ENCODE results near the gene IRAK2.
A peak's percentile ranks its signal among the peaks of the same experiment; 100 is the strongest.
"Not testable (repeated sequence)": the region's sequence is repeated elsewhere in the genome, so short reads cannot be mapped to it uniquely, and the experiment has no call there.

Gene IRAK2

DNA sequence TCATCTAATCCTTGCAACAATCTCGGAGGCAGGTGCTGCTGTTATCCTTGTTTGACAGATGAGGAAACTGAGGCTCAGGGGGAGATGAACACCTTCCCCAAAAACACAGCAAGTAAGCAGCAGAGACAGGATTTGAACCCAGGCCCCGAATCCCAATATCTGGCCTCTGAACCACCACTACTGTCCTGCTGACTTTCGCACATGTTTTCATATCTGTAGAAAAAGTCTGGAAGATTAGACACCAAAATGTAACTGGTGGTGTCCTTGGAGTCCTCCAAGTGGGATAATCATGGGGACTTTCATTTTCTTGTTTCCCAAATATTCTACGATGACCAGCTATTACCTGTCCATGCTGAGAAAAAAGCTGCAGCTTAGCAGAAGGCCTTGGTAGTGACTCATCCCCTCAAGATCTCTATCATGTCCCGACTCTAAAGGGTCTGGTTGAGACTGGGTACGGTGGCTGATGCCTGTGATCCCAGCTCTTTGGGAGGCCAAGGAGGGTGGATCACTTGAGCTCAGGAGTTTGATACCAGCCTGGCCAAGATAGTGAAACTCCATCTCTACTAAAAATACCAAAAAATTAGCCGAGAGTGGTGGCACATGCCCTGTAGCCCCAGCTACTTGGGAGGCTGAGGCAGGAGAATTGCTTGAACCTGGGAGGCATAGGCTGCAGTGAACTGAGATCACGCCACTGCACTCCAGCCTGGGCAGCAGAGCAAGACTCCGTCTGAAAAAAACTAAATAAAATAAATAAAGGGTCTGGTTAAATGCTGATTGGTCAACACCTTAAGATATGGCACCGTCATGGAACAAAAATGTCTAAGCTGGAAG is 8.6 kb downstream of the IRAK2 start:
- peak; percentile 97 for TF ChIP-seq ZFP3 (CRISPR knock-in tag; IDR thresholded peaks at IDR 0.05)
- no peak for TF ChIP-seq ESRRG (CRISPR knock-in tag; IDR thresholded peaks at IDR 0.05)
- peak; percentile 75 for ATAC-seq

DNA sequence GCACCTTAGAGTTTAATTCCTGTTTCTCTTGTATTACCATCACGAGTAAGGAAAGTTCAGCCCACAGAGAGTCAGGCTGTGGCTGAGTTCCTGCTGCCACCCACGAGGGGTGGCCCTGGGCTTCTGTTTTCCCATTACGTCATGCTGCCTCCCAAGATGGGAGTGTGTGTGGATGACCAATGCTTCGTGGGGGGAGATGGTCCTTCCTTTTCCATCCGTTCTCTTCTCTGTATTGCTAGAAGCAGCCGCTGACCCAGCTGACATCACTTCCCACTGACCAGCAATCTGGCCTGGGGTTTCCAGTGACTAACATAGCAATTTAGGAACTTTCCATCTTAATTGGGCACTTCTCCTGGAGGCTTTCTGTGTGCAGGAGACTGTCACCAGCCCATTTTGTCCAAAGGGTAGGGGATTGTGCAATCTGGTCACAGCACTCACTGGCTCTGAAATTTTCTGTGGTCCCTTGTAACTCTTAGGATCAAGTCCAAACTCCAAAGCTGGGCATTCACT is 9.3 kb downstream of the IRAK2 start:
- no peak for TF ChIP-seq TOX (CRISPR knock-in tag; IDR thresholded peaks at IDR 0.05; ENCODE audit: borderline replicate concordance)
- no peak for TF ChIP-seq ZFP3 (CRISPR knock-in tag; IDR thresholded peaks at IDR 0.05)
- no peak for TF ChIP-seq PPARA (CRISPR knock-in tag; IDR thresholded peaks at IDR 0.05; ENCODE audit: borderline replicate concordance)
- no peak for TF ChIP-seq ZNF8 (CRISPR knock-in tag; IDR thresholded peaks at IDR 0.05)
- TF ChIP-seq, protein P1, sequence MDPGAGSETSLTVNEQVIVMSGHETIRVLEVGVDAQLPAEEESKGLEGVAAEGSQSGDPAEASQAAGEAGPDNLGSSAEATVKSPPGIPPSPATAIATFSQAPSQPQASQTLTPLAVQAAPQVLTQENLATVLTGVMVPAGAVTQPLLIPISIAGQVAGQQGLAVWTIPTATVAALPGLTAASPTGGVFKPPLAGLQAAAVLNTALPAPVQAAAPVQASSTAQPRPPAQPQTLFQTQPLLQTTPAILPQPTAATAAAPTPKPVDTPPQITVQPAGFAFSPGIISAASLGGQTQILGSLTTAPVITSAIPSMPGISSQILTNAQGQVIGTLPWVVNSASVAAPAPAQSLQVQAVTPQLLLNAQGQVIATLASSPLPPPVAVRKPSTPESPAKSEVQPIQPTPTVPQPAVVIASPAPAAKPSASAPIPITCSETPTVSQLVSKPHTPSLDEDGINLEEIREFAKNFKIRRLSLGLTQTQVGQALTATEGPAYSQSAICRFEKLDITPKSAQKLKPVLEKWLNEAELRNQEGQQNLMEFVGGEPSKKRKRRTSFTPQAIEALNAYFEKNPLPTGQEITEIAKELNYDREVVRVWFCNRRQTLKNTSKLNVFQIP (CRISPR knock-in tag; IDR thresholded peaks at IDR 0.05; ENCODE audit: borderline replicate concordance, low read depth): no peak
- no peak for TF ChIP-seq BACH2 (CRISPR knock-in tag; IDR thresholded peaks at IDR 0.05; ENCODE audit: borderline replicate concordance)
- TF ChIP-seq ZFP30 (CRISPR knock-in tag; IDR thresholded peaks at IDR 0.05): no peak
- no peak for TF ChIP-seq OSR1 (CRISPR knock-in tag; IDR thresholded peaks at IDR 0.05)
- TF ChIP-seq TCF4 (CRISPR knock-in tag; IDR thresholded peaks at IDR 0.05; ENCODE audit: borderline replicate concordance): no peak
- no peak for TF ChIP-seq CSDC2 (CRISPR knock-in tag; IDR thresholded peaks at IDR 0.05)
- TF ChIP-seq, protein P2, sequence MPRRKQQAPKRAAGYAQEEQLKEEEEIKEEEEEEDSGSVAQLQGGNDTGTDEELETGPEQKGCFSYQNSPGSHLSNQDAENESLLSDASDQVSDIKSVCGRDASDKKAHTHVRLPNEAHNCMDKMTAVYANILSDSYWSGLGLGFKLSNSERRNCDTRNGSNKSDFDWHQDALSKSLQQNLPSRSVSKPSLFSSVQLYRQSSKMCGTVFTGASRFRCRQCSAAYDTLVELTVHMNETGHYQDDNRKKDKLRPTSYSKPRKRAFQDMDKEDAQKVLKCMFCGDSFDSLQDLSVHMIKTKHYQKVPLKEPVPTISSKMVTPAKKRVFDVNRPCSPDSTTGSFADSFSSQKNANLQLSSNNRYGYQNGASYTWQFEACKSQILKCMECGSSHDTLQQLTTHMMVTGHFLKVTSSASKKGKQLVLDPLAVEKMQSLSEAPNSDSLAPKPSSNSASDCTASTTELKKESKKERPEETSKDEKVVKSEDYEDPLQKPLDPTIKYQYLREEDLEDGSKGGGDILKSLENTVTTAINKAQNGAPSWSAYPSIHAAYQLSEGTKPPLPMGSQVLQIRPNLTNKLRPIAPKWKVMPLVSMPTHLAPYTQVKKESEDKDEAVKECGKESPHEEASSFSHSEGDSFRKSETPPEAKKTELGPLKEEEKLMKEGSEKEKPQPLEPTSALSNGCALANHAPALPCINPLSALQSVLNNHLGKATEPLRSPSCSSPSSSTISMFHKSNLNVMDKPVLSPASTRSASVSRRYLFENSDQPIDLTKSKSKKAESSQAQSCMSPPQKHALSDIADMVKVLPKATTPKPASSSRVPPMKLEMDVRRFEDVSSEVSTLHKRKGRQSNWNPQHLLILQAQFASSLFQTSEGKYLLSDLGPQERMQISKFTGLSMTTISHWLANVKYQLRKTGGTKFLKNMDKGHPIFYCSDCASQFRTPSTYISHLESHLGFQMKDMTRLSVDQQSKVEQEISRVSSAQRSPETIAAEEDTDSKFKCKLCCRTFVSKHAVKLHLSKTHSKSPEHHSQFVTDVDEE (CRISPR knock-in tag; IDR thresholded peaks at IDR 0.05): no peak
- TF ChIP-seq, protein P3, sequence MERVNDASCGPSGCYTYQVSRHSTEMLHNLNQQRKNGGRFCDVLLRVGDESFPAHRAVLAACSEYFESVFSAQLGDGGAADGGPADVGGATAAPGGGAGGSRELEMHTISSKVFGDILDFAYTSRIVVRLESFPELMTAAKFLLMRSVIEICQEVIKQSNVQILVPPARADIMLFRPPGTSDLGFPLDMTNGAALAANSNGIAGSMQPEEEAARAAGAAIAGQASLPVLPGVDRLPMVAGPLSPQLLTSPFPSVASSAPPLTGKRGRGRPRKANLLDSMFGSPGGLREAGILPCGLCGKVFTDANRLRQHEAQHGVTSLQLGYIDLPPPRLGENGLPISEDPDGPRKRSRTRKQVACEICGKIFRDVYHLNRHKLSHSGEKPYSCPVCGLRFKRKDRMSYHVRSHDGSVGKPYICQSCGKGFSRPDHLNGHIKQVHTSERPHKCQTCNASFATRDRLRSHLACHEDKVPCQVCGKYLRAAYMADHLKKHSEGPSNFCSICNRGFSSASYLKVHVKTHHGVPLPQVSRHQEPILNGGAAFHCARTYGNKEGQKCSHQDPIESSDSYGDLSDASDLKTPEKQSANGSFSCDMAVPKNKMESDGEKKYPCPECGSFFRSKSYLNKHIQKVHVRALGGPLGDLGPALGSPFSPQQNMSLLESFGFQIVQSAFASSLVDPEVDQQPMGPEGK (CRISPR knock-in tag; IDR thresholded peaks at IDR 0.05; ENCODE audit: borderline replicate concordance): no peak
- TF ChIP-seq ZC3H10 (CRISPR knock-in tag; IDR thresholded peaks at IDR 0.05): no peak
- TF ChIP-seq GLIS3 (CRISPR knock-in tag; IDR thresholded peaks at IDR 0.05): no peak
- TF ChIP-seq RARB (CRISPR knock-in tag; IDR thresholded peaks at IDR 0.05): no peak
- TF ChIP-seq, protein P4, sequence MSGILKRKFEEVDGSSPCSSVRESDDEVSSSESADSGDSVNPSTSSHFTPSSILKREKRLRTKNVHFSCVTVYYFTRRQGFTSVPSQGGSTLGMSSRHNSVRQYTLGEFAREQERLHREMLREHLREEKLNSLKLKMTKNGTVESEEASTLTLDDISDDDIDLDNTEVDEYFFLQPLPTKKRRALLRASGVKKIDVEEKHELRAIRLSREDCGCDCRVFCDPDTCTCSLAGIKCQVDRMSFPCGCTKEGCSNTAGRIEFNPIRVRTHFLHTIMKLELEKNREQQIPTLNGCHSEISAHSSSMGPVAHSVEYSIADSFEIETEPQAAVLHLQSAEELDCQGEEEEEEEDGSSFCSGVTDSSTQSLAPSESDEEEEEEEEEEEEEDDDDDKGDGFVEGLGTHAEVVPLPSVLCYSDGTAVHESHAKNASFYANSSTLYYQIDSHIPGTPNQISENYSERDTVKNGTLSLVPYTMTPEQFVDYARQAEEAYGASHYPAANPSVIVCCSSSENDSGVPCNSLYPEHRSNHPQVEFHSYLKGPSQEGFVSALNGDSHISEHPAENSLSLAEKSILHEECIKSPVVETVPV (CRISPR knock-in tag; IDR thresholded peaks at IDR 0.05): no peak
- no peak for TF ChIP-seq ZNF565 (CRISPR knock-in tag; conservative IDR thresholded peaks at IDR 0.05; ENCODE audit: low read depth)
- no peak for TF ChIP-seq SNAI2 (CRISPR knock-in tag; IDR thresholded peaks at IDR 0.05)
- TF ChIP-seq, protein P5, sequence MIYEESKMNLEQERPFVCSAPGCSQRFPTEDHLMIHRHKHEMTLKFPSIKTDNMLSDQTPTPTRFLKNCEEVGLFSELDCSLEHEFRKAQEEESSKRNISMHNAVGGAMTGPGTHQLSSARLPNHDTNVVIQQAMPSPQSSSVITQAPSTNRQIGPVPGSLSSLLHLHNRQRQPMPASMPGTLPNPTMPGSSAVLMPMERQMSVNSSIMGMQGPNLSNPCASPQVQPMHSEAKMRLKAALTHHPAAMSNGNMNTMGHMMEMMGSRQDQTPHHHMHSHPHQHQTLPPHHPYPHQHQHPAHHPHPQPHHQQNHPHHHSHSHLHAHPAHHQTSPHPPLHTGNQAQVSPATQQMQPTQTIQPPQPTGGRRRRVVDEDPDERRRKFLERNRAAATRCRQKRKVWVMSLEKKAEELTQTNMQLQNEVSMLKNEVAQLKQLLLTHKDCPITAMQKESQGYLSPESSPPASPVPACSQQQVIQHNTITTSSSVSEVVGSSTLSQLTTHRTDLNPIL (CRISPR knock-in tag; IDR thresholded peaks at IDR 0.05; ENCODE audit: low read depth): no peak
- no peak for TF ChIP-seq ARNTL (CRISPR knock-in tag; IDR thresholded peaks at IDR 0.05; ENCODE audit: borderline replicate concordance, low read depth)
- ATAC-seq: peak; percentile 87

DNA sequence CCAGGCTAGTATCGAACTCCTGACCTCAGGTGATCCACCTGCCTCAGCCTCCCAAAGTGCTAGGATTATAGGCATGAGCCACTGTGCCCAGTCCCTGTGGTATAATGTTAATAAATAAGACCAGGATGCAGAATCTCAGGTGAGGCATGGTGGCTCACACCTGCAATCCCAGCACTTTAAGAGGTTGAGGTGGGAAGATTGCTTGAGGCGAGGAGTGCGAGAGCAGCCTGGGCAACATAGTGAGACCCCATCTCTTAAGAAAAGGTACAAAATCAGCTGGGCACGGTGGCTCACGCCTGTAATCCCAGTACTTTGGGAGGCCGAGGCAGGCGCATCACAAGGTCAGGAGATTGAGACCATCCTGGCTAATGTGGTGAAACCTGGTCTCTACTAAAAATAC is 10.6 kb downstream of the IRAK2 start:
- ATAC-seq: not testable (repeated sequence)

DNA sequence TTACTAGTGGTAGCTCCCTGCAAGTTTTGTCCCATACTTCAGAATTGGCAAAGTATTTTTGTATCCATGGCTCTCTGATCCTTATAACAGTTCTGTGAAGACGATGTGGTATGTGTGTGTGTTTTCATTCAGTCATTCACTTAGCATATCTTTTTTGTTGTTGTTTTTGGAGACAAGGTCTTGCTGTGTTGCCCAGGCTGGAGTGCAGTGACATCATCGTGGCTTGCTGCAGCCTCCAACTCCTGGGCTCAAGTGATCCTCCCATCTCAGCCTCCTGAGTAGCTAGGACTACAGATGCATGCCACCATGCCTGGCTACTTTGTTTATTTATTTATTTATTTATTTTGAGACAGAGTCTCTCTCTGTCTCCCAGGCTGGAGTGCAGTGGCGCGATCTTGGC is 11.4 kb downstream of the IRAK2 start:
- ATAC-seq: not testable (repeated sequence)

Data from SK-N-SH treated with all-trans-retinoic acid at 6 μM for 48 hours (cell line).